Keratinocyte (primary cell): ENCODE measurements around the gene SPG7.

ENCODE experiments used
- CTCF ChIP-seq, 3 experiments: IDR thresholded peaks in 1 of 3; conservative IDR thresholded peaks in 1 of 3; optimal IDR thresholded peaks in 1 of 3; 2 replicates in 2 of 3; 3 replicates in 1 of 3; pipeline versions ENCODE3 to v1.5.1; 2011; ENCODE audit warnings: low read length in 3 of 3, mild to moderate bottlenecking in 3 of 3, moderate library complexity in 2 of 3, control low read depth in 1 of 3, inconsistent platforms in 1 of 3; ENCODE audit not compliant: insufficient read depth in 2 of 3; ENCODE audit errors: extremely low read depth in 1 of 3
- EZH2 ChIP-seq: IDR thresholded peaks from one replicate; pipeline ENCODE4 v1.6.1; 2012; ENCODE audit warnings: inconsistent platforms, mild to moderate bottlenecking, low read length, moderate library complexity

DNA sequence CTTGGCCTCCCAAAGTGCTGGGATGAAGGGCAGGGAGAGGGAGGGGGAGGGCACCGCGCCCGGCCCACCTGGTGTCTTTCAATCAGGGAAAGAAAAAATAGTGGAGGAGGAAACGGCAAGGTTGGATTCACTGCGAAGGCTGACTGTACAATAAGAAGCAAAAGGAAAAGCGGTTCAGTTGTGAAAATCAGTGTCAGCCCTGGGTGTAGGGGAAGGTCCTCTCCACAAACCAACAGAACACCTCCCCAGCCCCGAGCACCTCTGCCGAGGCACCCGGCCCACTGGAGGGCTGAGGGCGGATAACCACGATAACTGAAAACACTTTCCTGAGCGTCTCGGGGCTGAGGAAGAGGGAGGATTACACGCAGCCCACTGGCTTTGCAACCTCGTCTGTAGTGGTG, 1.4 kb upstream of the SPG7 start:
- TF ChIP-seq CTCF (optimal IDR thresholded peaks at IDR 0.05 in 1 of 3, IDR thresholded peaks at IDR 0.05 in 1 of 3, conservative IDR thresholded peaks at IDR 0.05 in 1 of 3; ENCODE audit: extremely low read depth in 1 of 3, insufficient read depth in 2 of 3, low read length in 3 of 3) (no peak), EZH2 (no peak)
